Stimulated activated CD4-positive, alpha-beta T cell treated with anti-CD3 and anti-CD28 coated beads, Interleukin-12 subunit alpha, Interleukin-12 subunit beta, amount 100 ng/mL, for 24 hours (primary cell): ENCODE data around the gene SLC9A2.

Source experiments
- DNase-seq, 2 experiments: peaks; one replicate each; pipeline ENCODE4 v3.0.0-alpha.2; 2020; ENCODE audit warnings: low read depth in 2 of 2

SLC9A2 gene

DNA sequence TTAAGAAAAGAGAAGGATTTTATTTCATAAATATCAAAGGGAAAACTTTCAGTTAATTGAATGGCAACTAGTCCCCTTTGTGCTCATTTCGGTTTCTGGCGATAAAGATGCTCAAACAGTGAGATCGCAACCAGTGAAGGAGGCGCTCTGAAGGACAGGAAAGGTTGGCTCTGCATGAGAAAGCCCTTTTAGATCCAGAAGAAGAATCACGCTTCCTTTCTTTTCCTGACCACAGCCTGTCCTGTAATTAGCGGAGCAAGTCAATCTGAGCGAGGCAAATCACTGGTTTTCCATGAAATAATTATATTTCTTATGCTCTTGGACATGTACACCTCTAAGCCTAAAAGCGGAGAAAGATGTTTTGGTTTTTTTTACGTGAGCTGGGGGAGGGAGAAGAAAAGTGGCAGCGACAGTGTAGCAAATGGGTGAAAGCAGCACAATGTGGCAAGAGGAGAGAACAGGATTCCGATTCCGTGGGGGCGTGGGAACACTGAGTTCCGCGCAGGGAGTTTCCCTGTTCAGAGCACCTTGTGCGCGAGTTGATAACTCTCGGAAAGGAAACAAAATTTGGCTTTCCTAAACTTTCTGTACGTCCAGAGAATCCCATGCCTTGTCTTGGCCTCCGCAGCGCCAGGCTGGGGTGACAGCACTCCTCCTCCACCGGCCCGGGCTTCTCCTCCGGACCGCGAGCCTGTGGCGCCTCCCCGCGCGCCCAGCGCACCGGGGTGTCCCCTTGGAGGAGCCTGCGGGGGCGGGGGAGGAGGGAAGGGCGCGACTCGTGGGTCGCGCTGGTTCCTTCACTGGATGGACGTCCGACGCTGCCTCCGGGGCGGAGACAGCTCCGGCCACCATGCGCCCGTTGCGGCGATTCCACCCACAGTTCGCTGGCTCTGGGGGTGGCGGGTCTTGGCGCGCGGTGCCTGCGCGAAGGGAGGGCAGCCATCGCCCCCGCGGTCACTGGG lies 620 bp upstream of the SLC9A2 start:
- DNase-seq: peak in 1 of 2 experiments; percentile 38

- no peak for DNase-seq
Observed at GRCh38 chr2:102620332-102620731, 979 bp downstream of the SLC9A2 start.

DNA sequence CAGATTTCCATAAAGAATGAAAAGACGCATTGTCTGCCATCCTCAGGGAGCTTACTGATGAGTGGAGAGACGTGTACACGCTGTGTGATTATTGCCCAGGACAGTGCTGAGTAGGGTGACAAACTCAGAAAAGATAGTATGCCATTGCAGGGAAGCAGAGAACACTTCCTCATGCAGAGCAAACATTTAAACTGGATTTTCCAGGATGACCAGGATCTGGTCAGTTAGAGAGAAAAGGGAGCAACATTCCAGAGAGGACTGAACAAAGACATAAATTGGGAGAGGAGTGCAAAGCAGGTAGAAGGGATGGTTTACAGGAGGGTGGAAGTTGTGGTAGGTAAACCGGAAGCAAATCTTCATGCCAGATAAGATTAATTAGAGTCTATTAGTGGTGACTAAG lies 2.3 kb downstream of the SLC9A2 start:
- no peak for DNase-seq

DNA sequence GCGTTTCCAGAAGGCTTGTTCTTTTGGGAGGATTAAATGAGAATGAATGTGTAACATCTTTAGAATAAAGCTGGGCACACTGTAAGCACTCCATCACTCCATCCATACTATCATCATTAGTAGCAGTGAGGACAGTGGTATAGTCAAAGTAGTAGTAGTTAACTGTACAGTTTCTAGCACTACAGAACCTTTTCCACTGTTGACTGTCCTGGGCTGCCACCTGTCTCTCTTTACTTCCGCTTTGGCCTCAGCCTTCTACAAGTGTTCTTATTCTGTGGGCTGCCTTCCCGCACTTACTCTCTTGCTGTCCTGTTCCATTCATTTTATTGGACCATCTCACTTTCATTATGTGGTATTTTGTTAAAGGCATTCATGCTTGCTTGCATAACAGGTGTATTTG lies 3.3 kb downstream of the SLC9A2 start:
- no peak for DNase-seq

- DNase-seq: no peak
Observed at GRCh38 chr2:102630458-102630857, 11.1 kb downstream of the SLC9A2 start.

DNA sequence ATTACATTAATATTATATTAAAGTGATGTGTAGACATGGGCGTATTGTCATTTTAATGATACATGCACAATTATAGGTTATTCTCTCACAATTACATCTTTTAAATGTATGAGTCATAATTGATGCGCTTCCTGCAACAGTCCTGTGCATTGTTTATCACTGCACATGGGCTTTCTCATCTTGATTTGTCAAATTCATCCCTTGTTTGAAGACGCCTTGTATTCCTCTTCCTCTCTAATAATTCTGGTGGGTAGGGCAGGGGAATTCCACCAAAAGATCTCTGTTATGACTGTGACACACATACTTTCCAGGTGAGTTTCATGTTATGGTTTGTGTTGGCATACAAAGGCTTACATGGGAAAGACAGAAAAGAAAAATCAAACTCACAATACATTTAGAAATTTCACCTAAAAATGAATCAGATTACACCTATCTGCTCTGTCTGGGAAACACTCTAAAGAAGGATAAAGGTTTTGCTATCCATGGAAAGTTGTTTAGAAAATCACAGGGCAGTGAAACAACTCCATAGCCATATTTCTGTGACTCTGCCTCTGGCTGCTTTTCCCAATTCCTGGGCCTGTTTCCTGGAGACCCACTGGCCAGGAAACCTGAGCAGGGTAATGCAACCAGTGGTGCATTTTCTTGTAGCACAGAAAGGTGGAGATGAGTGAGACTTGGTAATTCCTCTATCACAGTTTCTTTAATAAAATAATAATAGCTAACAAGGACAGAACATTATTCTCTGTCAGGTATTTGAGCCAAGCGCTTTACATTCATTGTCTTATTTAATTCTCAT lies 13.2 kb downstream of the SLC9A2 start:
- no peak for DNase-seq

DNA sequence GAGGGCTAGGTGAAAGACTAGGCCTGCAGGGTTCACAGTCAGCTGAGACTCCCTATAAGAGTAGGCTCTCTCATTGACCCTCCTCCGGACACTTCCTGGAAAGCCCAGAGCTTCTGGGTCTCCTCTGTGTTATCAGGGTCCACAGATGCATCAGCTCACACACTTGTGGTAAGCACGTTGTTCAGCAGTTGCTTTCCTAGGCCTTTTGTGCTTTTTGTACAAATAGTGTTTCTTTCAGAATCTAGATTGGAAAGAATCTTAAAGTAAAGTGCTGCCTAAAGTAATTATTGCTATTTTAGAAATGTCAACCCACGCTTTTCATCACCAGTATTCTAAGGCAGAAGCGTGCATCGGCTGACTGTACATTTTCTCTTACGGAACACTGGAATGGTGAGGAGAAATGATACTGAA lies 15.5 kb downstream of the SLC9A2 start:
- no peak for DNase-seq

DNA sequence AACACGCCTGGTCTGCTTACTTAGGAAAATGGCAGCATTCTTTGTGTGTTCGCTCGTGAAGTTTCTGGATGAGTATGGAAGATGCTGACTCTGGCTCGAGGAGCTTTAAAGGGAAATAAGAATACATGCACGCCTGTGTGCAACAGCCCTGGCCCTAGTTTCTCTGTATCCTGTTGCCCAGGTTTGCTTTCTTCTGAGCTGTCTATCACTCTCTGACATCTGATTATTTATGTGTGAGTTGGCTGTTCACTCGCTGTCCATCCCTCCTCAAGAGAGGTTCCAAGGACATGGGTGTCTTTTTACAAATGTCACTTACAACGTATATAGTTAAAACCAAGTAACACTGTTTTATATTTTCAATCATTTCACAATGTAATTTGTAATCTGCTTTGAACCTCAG lies 16.0 kb downstream of the SLC9A2 start:
- no peak for DNase-seq

GRCh38 chr2:102636283-102636907 lies 17.0 kb downstream of the SLC9A2 start:
- DNase-seq: no peak

GRCh38 chr2:102637358-102637757 lies 18.0 kb downstream of the SLC9A2 start:
- DNase-seq: no peak

DNA sequence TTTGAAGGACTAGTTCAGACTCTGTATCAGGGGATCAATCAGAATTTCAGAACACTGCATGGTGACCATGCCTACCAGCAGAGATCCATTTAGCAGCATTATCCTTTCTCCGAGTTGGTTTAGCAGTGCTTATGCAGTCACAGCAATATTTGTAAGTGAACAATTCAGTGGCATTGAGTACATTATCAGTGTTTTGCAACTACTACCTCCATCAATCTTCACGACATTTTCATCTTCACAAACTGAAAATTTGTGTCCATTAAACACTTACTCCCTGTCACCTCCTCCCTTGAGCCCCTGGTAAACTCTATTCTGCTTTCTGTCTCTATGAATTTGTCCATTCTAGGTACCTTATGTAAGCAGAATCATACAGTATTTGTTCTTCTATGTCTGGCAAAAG lies 20.1 kb downstream of the SLC9A2 start:
- no peak for DNase-seq

DNA sequence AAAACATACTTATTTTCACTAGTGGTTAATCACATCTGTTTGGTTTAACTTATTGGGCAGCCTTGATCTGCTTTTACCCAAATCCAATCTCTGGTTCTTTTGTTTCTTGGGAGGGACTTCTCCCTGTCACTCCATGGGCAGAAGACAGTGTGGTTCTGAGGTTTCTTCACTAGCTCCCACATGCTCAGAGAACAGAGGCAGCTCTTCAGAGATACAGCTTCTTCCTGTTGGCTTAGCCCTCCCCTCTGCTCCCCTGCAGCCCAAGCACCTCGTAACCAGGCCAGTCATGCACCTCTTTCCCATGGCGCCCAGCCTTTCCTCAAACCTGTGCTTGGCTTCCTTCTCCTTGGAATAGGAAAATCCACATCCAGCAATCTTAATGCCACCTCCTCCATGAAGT lies 32.8 kb downstream of the SLC9A2 start:
- no peak for DNase-seq

DNA sequence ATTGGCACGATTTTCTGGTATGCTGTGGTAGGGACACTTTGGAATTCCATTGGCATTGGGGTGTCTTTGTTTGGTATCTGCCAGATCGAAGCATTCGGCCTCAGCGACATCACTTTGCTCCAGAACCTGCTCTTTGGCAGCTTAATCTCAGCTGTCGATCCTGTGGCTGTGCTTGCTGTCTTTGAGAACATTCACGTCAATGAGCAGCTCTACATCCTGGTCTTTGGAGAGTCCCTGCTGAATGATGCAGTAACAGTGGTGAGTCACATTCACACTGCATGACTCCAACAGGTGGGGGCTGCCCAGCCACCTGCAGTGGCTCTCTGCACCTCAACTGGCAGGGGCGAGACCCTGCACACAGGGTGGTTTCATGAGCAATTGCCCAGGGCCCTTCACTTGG lies 38.4 kb downstream of the SLC9A2 start:
- DNase-seq: peak in 1 of 2 experiments; percentile 3

GRCh38 chr2:102660070-102660469 lies 40.7 kb downstream of the SLC9A2 start:
- no peak for DNase-seq

DNA sequence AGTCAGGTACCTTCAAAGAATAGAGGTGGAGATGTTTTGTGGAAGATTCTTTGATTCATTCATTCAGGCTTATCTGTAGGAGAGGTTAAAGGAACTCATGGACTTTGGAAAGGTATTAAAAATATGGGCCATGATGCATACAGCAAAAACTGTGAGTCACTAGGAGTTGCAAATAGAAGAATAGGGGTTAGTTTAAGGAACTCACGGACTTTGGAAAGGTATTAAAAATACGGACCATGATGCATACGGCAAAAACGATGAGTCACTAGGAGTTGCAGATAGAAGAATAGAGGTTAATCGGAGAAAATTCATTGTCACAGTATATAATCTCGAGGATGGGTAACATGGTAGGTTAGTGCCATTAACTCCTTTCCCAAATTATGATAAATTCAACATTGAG lies 41.2 kb downstream of the SLC9A2 start:
- DNase-seq: no peak

DNA sequence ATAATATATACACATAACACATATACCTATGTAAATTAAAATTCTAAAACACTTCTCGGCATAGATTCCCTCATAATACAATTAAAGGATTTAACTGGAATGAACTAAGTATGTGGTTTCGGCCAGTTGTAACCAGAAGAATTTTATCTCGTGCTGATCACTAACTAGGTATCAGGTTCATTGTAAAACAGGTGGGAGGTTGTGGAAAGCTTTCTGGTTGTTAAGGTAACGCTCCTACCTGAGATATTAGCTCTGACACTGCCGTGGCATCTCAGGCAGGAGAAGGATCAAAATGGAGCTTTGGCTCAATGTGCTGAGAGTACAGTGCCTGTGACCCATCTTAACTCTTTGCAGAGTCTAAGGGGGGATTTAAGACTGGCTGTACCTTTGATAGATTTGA lies 42.5 kb downstream of the SLC9A2 start:
- no peak for DNase-seq

DNA sequence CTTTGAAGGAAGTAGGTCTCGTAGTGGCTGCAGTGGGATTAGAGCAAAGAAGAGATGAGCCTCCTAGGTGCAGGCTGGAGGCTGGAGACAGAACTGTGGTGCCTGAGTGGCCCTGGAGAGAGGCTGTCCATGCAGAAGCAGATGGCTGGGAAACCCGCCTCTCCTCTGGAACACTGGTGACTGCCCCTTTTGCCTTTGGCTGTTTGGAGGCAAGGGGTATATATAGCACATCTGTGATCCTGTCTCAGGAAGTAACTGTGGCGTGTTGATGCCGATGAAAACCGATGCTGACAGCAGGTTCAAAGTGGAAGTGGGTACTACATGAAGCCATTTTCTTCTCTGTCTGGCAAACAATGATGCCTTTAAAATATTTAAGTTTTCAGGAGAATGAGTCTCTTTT lies 43.5 kb downstream of the SLC9A2 start:
- DNase-seq: no peak

DNA sequence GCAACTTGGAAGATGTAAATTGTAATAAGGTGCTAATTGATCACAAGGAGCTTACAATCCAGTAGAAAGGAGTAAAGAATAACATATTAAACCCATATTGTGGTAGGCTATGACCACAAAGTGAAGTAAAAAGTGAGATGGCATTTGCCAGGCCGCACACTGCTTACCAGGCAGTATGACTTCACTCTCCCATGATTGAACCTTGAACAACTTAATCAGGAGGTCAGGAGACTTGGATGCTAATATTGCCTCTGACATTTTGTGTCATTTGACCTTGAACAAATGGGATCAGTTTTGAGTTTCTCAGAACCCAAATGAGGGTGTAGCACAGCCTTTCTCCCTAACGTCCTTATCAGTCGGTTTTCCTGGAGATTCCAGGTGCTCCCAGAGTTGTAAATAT lies 44.0 kb downstream of the SLC9A2 start:
- no peak for DNase-seq

- peak; percentile 31 to 42 for DNase-seq
Observed at GRCh38 chr2:102664471-102664909, 45.1 kb downstream of the SLC9A2 start.

DNA sequence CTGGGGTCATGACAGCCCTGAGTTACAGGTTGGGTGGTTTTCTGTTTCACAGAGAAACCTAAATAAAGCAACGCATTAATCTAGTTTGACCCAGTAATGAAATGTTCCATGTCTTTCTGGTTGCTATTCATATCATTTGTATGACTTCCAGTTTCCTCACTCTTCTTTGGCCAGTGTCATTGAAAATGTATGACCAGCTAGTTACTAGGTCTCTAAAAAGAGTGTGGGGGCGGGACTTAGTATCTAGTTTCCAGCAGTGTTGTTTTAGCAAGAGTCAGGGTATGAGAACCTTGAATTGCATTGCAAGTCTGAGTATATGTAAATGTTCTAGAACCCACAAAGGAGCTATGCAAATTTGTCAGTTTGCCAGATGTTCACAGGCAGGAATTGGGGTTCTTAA lies 47.7 kb downstream of the SLC9A2 start:
- no peak for DNase-seq

- DNase-seq: no peak
Observed at GRCh38 chr2:102668171-102668570, 48.8 kb downstream of the SLC9A2 start.

DNA sequence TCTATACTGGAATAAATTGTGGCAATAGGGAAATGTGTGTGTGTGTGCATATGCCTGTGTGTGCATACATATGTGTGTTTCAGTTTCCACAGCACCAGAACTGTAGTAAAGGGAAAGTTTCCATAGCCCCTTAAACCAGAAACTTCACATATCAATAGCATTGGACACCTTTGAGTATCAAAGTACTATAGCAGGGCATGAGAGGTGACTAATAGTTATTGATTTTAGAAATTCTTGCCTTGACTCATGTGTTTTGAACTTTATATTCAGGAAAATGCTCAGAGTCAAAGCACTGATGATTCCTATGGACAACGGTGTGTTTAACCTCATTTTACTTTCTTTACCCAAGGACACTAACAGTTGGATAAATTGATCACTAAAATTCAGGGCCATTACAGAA lies 50.0 kb downstream of the SLC9A2 start:
- no peak for DNase-seq
